Esophagus muscularis mucosa (tissue), 4 donors: Measurements from ENCODE around the gene TBCEL.

Experiments
- CTCF ChIP-seq, 3 experiments: fragments of 200-600 bp in 2 of 3; fragments of 450-650 bp in 1 of 3; sonication (generic) in 2 of 3; IDR thresholded peaks; one replicate each; pipeline ENCODE4 v1.5.1; 2017 to 2019; ENCODE audit warnings: antibody characterized with exemption in 3 of 3, mild to moderate bottlenecking in 2 of 3, moderate library complexity in 1 of 3
- EP300 ChIP-seq: sonication (generic); formaldehyde crosslinking; IDR thresholded peaks from one replicate; pipeline ENCODE4 v1.6.1; 2017; ENCODE audit warnings: antibody characterized with exemption
- POLR2A ChIP-seq: fragments of 450-650 bp; IDR thresholded peaks from one replicate; pipeline ENCODE4 v1.6.1; 2017; ENCODE audit warnings: antibody characterized with exemption, moderate library complexity, mild to moderate bottlenecking, low read depth
- POLR2AphosphoS5 ChIP-seq, 2 donors: sonication (generic); formaldehyde crosslinking; IDR thresholded peaks; one replicate each; pipeline ENCODE4 v1.6.1; 2017; ENCODE audit warnings: antibody characterized with exemption in 2 of 2

- TF ChIP-seq CTCF (IDR thresholded peaks at IDR 0.05) (no peak), POLR2AphosphoS5 (IDR thresholded peaks at IDR 0.05) (no peak), EP300 (no peak), POLR2A (no peak)
Measured at GRCh38 chr11:121090145-121090721, 66.3 kb downstream of the TBCEL start.
